Keratinocyte (primary cell): ENCODE data around the gene ARID3A. TPM values are rescaled to one million over a fixed set of nuclear protein-coding genes. Genes with fewer than 3 reads are reported as not detected.

Source experiments
- DNase-seq: peaks from one replicate; pipeline ENCODE4 v3.0.0-alpha.2; 2011; ENCODE audit warnings: low read depth, missing footprints, low spot score
- FAIRE-seq: peaks from 2 replicates; lab custom pipeline; 2011; peaks lifted over from hg19 to GRCh38; lab: Jason Lieb, UNC
- H2AFZ ChIP-seq: 2 replicates; pipeline ENCODE4 v1.6.0; 2012; ENCODE audit warnings: low read length, control low read depth, inconsistent platforms; ENCODE audit not compliant: control insufficient read depth
- H3K27ac ChIP-seq: 2 replicates; pipeline ENCODE4 v1.5.1; 2011; ENCODE audit warnings: low read length; ENCODE audit not compliant: control insufficient read depth, insufficient read depth
- H3K27me3 ChIP-seq: 3 replicates; pipeline ENCODE4 v1.6.0; 2011; ENCODE audit warnings: low read length; ENCODE audit not compliant: control insufficient read depth, insufficient read depth; ENCODE audit errors: extremely low read depth
- H3K36me3 ChIP-seq, 2 experiments: 2 replicates in 1 of 2; 3 replicates in 1 of 2; pipeline ENCODE4 v1.5.1; 2011; ENCODE audit warnings: low read length in 2 of 2, mild to moderate bottlenecking in 1 of 2; ENCODE audit not compliant: control insufficient read depth in 2 of 2, insufficient read depth in 2 of 2; ENCODE audit errors: extremely low read depth in 1 of 2
- H3K4me1 ChIP-seq: 3 replicates; pipeline ENCODE4 v1.5.1; 2011; ENCODE audit warnings: low read length; ENCODE audit not compliant: control insufficient read depth, insufficient read depth; ENCODE audit errors: extremely low read depth
- H3K4me2 ChIP-seq: 3 replicates; pipeline ENCODE4 v1.6.0; 2011; ENCODE audit warnings: low read depth, low read length; ENCODE audit not compliant: control insufficient read depth, insufficient read depth; ENCODE audit errors: extremely low read depth
- H3K4me3 ChIP-seq, 3 experiments: fragments of 200-600 bp in 1 of 3; sonication (generic) in 1 of 3; 2 replicates in 2 of 3; 3 replicates in 1 of 3; pipeline ENCODE4 v1.5.1; 2011 to 2016; ENCODE audit warnings: low read length in 3 of 3, mild to moderate bottlenecking in 3 of 3, control low read depth in 2 of 3, inconsistent platforms in 1 of 3, low read depth in 1 of 3, mixed read lengths in 1 of 3, mixed run types in 1 of 3, moderate library complexity in 1 of 3; ENCODE audit not compliant: control insufficient read depth in 2 of 3, insufficient read depth in 2 of 3; ENCODE audit errors: extremely low read depth in 1 of 3
- H3K79me2 ChIP-seq: 2 replicates; pipeline ENCODE4 v1.6.0; 2012; ENCODE audit warnings: low read length; ENCODE audit not compliant: control insufficient read depth, insufficient read depth
- H3K9ac ChIP-seq: 3 replicates; pipeline ENCODE4 v1.6.0; 2011; ENCODE audit warnings: low read length; ENCODE audit not compliant: control insufficient read depth, insufficient read depth; ENCODE audit errors: extremely low read depth
- H3K9me1 ChIP-seq: 3 replicates; pipeline ENCODE4 v1.6.0; 2011; ENCODE audit warnings: low read length; ENCODE audit not compliant: control insufficient read depth, insufficient read depth; ENCODE audit errors: extremely low read depth
- H3K9me3 ChIP-seq: 2 replicates; pipeline ENCODE4 v1.5.1; 2012; ENCODE audit warnings: low read depth, low read length; ENCODE audit not compliant: control insufficient read depth
- H4K20me1 ChIP-seq: 3 replicates; pipeline ENCODE4 v1.6.0; 2011; ENCODE audit warnings: low read length; ENCODE audit not compliant: control insufficient read depth, insufficient read depth; ENCODE audit errors: extremely low read depth
- EZH2 ChIP-seq: IDR thresholded peaks from one replicate; pipeline ENCODE4 v1.6.1; 2012; ENCODE audit warnings: inconsistent platforms, mild to moderate bottlenecking, low read length, moderate library complexity
- dilution Hi-C: fragments of 300-500 bp; cut with MboI; formaldehyde crosslinking; loops from one replicate; pipeline ENCODE4 v1.7.0; 2020; ENCODE audit warnings: low sequenced_read_pairs; ENCODE audit not compliant: extremely low pct_ligation_motif_present
- polyA plus RNA-seq, 5 experiments: library from polyadenylated mRNA; depleted of rRNA in 3 of 5; stranded (reverse) in 3 of 5; stranded (forward) in 1 of 5; unstranded in 1 of 5; fragments of >200 nt; gene quantifications; 1 replicate in 1 of 5; 2 replicates in 3 of 5; 3 replicates in 1 of 5; pipeline versions ENCODE4 v1.2.1 to v1.2.3, GENCODE V29; 2011 to 2012; ENCODE audit warnings: missing spikeins in 2 of 5, low read depth in 1 of 5, low replicate concordance in 1 of 5
- TF ChIP-seq, protein P1 (sequence below), 3 experiments: IDR thresholded peaks in 1 of 3; conservative IDR thresholded peaks in 1 of 3; optimal IDR thresholded peaks in 1 of 3; 2 replicates in 2 of 3; 3 replicates in 1 of 3; pipeline versions ENCODE3 to v1.5.1; 2011; ENCODE audit warnings: low read length in 3 of 3, mild to moderate bottlenecking in 3 of 3, moderate library complexity in 2 of 3, control low read depth in 1 of 3, inconsistent platforms in 1 of 3; ENCODE audit not compliant: insufficient read depth in 2 of 3; ENCODE audit errors: extremely low read depth in 1 of 3

ARID3A gene
- polyA plus RNA-seq, 1 donor (not counting 4 experiments of a cell fraction or from before 2014, with no cell fraction given), result 2.6 TPM

- Histone ChIP-seq H3K9ac (peak overlapping the region; percentile 82), H3K79me2 (peaks cover 28% of the 10 kb centered on the region), H2AFZ (peak overlapping the region; percentile 37), H3K9me3 (no peaks in the 10 kb centered on the region), H4K20me1 (peaks cover 6% of the 10 kb centered on the region), H3K9me1 (no peaks in the 10 kb centered on the region), H3K4me3 (peak overlapping the region; percentile 69 to 84 (median 79)), H3K4me2 (no peak overlapping the region), H3K27ac (peak overlapping the region; percentile 56), H3K27me3 (peaks cover 7% of the 10 kb centered on the region), H3K4me1 (peaks cover 7% of the 10 kb centered on the region), H3K36me3 (no peaks in the 10 kb centered on the region)
- dilution Hi-C loops, result no loop called here
- FAIRE-seq (no peak), DNase-seq (no peak)
- TF ChIP-seq, protein P1, sequence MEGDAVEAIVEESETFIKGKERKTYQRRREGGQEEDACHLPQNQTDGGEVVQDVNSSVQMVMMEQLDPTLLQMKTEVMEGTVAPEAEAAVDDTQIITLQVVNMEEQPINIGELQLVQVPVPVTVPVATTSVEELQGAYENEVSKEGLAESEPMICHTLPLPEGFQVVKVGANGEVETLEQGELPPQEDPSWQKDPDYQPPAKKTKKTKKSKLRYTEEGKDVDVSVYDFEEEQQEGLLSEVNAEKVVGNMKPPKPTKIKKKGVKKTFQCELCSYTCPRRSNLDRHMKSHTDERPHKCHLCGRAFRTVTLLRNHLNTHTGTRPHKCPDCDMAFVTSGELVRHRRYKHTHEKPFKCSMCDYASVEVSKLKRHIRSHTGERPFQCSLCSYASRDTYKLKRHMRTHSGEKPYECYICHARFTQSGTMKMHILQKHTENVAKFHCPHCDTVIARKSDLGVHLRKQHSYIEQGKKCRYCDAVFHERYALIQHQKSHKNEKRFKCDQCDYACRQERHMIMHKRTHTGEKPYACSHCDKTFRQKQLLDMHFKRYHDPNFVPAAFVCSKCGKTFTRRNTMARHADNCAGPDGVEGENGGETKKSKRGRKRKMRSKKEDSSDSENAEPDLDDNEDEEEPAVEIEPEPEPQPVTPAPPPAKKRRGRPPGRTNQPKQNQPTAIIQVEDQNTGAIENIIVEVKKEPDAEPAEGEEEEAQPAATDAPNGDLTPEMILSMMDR (optimal IDR thresholded peaks at IDR 0.05 in 1 of 3, IDR thresholded peaks at IDR 0.05 in 1 of 3, conservative IDR thresholded peaks at IDR 0.05 in 1 of 3; ENCODE audit: extremely low read depth in 1 of 3, insufficient read depth in 2 of 3, low read length in 3 of 3), result no peak
- no peak for TF ChIP-seq EZH2
Observed at GRCh38 chr19:912181-913079, 13.4 kb upstream of the ARID3A start.

- H3K9me3 ChIP-seq, result no peaks in the 10 kb centered on the region
- peaks cover 4% of the 10 kb centered on the region for H4K20me1 ChIP-seq
- TF ChIP-seq EZH2, result no peak
- TF ChIP-seq, protein P1 (optimal IDR thresholded peaks at IDR 0.05 in 1 of 3, IDR thresholded peaks at IDR 0.05 in 1 of 3, conservative IDR thresholded peaks at IDR 0.05 in 1 of 3; ENCODE audit: extremely low read depth in 1 of 3, insufficient read depth in 2 of 3, low read length in 3 of 3), result no peak
- no peaks in the 10 kb centered on the region for H3K9me1 ChIP-seq
- peaks cover 8% of the 10 kb centered on the region for H3K4me1 ChIP-seq
- H3K79me2 ChIP-seq, result peaks cover 22% of the 10 kb centered on the region
- DNase-seq (no peak), FAIRE-seq (peak; percentile 26)
- dilution Hi-C loops, result no loop called here
- peak within 1 kb of the TSS; percentile 64 for H3K27ac ChIP-seq
- peaks cover 15% of the 10 kb centered on the region for H3K27me3 ChIP-seq
- H3K9ac ChIP-seq, result peak within 1 kb of the TSS; percentile 82
- H3K4me3 ChIP-seq, result peak within 1 kb of the TSS; percentile 73 to 84 (median 79)
- H3K4me2 ChIP-seq, result peak within 1 kb of the TSS; percentile 85
- H3K36me3 ChIP-seq, result no peaks in the 10 kb centered on the region
- H2AFZ ChIP-seq, result peak within 1 kb of the TSS; percentile 74
Observed at GRCh38 chr19:913080-913748, 12.6 kb upstream of the ARID3A start, which contains the start of gene R3HDM4. R3HDM4 (minus strand) TSS chr19:913219; CDS start chr19:913157, 62 bp downstream.
